K562 (cell line): ENCODE measurements around the gene BOC.

ENCODE experiments used
- FOS ChIP-seq: IDR thresholded peaks from 3 replicates; pipeline ENCODE4 v1.6.1; 2011; ENCODE audit not compliant: insufficient read length; ENCODE audit errors: extremely low read depth
- TF ChIP-seq, protein P1 (sequence below): IDR thresholded peaks from 2 replicates; pipeline ENCODE4 v1.6.1; 2012; ENCODE audit warnings: low read depth, low read length, improper control_type of control experiment, borderline replicate concordance
- TF ChIP-seq, protein P2 (sequence below): sonication (generic); formaldehyde crosslinking; IDR thresholded peaks from 2 replicates; pipeline ENCODE4 v1.9.0; 2022; ENCODE audit warnings: mild to moderate bottlenecking, missing genetic modification reagents
- TF ChIP-seq, protein P3 (sequence below), 3 experiments: IDR thresholded peaks in 2 of 3; conservative IDR thresholded peaks in 1 of 3; 2 replicates each; pipeline ENCODE4 v1.5.1; 2011 to 2012; ENCODE audit warnings: low read length in 3 of 3, mild to moderate bottlenecking in 3 of 3, control low read depth in 2 of 3, improper control_type of control experiment in 1 of 3, inconsistent platforms in 1 of 3, low read depth in 1 of 3, mixed read lengths in 1 of 3, moderate library complexity in 1 of 3; ENCODE audit not compliant: insufficient read depth in 2 of 3

DNA sequence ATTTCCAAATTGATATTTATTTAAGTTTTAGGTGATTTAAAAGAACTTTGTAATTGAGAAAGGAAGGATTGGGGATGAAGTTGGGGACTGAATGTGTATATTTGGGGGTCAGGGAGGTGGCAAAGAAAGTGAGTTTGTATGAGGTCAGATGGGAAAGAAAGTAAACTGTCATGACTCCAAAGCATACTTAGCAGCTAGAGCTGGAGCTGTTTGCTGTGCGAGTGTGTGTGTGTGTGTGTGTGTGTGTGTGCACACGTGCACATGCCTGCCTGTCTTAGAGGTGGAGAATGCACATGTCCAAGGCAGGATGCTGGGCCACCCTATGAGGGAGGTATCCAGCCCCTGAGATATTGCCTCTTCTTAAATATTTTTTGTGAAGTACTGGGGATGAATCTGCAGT lies 21.0 kb downstream of the BOC start:
- TF ChIP-seq, protein P1, sequence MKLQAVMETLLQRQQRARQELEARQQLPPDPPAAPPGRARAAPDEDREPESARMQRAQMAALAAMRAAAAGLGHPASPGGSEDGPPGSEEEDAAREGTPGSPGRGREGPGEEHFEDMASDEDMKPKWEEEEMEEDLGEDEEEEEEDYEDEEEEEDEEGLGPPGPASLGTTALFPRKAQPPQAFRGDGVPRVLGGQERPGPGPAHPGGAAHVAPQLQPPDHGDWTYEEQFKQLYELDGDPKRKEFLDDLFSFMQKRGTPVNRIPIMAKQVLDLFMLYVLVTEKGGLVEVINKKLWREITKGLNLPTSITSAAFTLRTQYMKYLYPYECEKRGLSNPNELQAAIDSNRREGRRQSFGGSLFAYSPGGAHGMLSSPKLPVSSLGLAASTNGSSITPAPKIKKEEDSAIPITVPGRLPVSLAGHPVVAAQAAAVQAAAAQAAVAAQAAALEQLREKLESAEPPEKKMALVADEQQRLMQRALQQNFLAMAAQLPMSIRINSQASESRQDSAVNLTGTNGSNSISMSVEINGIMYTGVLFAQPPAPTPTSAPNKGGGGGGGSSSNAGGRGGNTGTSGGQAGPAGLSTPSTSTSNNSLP: no peak
- TF ChIP-seq, protein P2, sequence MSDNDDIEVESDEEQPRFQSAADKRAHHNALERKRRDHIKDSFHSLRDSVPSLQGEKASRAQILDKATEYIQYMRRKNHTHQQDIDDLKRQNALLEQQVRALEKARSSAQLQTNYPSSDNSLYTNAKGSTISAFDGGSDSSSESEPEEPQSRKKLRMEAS (CRISPR knock-in tag): no peak
- TF ChIP-seq, protein P3, sequence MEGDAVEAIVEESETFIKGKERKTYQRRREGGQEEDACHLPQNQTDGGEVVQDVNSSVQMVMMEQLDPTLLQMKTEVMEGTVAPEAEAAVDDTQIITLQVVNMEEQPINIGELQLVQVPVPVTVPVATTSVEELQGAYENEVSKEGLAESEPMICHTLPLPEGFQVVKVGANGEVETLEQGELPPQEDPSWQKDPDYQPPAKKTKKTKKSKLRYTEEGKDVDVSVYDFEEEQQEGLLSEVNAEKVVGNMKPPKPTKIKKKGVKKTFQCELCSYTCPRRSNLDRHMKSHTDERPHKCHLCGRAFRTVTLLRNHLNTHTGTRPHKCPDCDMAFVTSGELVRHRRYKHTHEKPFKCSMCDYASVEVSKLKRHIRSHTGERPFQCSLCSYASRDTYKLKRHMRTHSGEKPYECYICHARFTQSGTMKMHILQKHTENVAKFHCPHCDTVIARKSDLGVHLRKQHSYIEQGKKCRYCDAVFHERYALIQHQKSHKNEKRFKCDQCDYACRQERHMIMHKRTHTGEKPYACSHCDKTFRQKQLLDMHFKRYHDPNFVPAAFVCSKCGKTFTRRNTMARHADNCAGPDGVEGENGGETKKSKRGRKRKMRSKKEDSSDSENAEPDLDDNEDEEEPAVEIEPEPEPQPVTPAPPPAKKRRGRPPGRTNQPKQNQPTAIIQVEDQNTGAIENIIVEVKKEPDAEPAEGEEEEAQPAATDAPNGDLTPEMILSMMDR (IDR thresholded peaks at IDR 0.05 in 2 of 3, conservative IDR thresholded peaks at IDR 0.05 in 1 of 3; ENCODE audit: insufficient read depth in 2 of 3, low read depth in 1 of 3, low read length in 3 of 3): no peak
- no peak for TF ChIP-seq FOS
